ENCODE data around the gene RPS6KA4. TPM values are rescaled to one million over a fixed set of nuclear protein-coding genes. Genes with fewer than 3 reads are reported as not detected.

Gene RPS6KA4
- total and polyA plus RNA-seq, 2 of the 13 experiments (the other 11 are each of a cell fraction or from before 2014, with no cell fraction given), result 8.9 to 14.2 TPM

GRCh38 chr11:64355078-64355940, 3.7 kb upstream of the RPS6KA4 start (continued):
- no peak for TF ChIP-seq TRIM22 (IDR thresholded peaks at IDR 0.05)
- TF ChIP-seq PTBP1 (IDR thresholded peaks at IDR 0.05; ENCODE audit: low read depth, low read length, poor library complexity, severe bottlenecking), result no peak
- no peak for TF ChIP-seq ZSCAN20 (CRISPR knock-in tag; IDR thresholded peaks at IDR 0.05; ENCODE audit: borderline replicate concordance)
- peak in 1 of 2 experiments; percentile 76; a peak in 2 of 4 replicates for TF ChIP-seq KLF16 (CRISPR knock-in tag; IDR thresholded peaks at IDR 0.05)
- TF ChIP-seq ZMAT3 (CRISPR knock-in tag; conservative IDR thresholded peaks at IDR 0.05), result 0 out of 2 replicates have a peak, but pooled peaks have one; percentile 33
- no peak for TF ChIP-seq CCDC6 (CRISPR knock-in tag; IDR thresholded peaks at IDR 0.05)
- TF ChIP-seq SRSF1 (optimal IDR thresholded peaks at IDR 0.05; ENCODE audit: low read depth, low read length), result peak; percentile 77
- no peak for TF ChIP-seq ARHGAP35 (CRISPR knock-in tag; IDR thresholded peaks at IDR 0.05; ENCODE audit: borderline replicate concordance)
- TF ChIP-seq AHDC1 (CRISPR knock-in tag; IDR thresholded peaks at IDR 0.05; ENCODE audit: borderline replicate concordance), result no peak; the same call in 1 of the 2 replicates
- TF ChIP-seq YY1 (IDR thresholded peaks at IDR 0.05; ENCODE audit: insufficient read depth, insufficient replicate concordance, low read depth, low read length), result peak; percentile 67
- no peak for TF ChIP-seq NFYB (CRISPR knock-in tag; IDR thresholded peaks at IDR 0.05)
- TF ChIP-seq KDM1A (CRISPR knock-in tag; IDR thresholded peaks at IDR 0.05), result no peak
- TF ChIP-seq POGK (CRISPR knock-in tag; conservative IDR thresholded peaks at IDR 0.05), result 0 out of 2 replicates have a peak, but pooled peaks have one; percentile 33
- peak; percentile 78 for TF ChIP-seq NAIF1 (CRISPR knock-in tag; IDR thresholded peaks at IDR 0.05; ENCODE audit: borderline replicate concordance)
- no peak for TF ChIP-seq SNAI1 (CRISPR knock-in tag; IDR thresholded peaks at IDR 0.05; ENCODE audit: borderline replicate concordance)
- peak; percentile 69 for TF ChIP-seq POLR2G (IDR thresholded peaks at IDR 0.05; ENCODE audit: low read depth, low read length)
- TF ChIP-seq ZKSCAN1 (IDR thresholded peaks at IDR 0.05; ENCODE audit: low read length), result no peak
- no peak for TF ChIP-seq SOX5 (CRISPR knock-in tag; IDR thresholded peaks at IDR 0.05; ENCODE audit: borderline replicate concordance)
